LNCAP (cell line): ENCODE measurements around the gene SOX14.

Experiments
- TF ChIP-seq, protein P1 (sequence below): fragments of 450-650 bp; IDR thresholded peaks from 2 replicates; pipeline ENCODE4 v1.5.1; 2017; ENCODE audit warnings: mild to moderate bottlenecking

The SOX14 gene

DNA sequence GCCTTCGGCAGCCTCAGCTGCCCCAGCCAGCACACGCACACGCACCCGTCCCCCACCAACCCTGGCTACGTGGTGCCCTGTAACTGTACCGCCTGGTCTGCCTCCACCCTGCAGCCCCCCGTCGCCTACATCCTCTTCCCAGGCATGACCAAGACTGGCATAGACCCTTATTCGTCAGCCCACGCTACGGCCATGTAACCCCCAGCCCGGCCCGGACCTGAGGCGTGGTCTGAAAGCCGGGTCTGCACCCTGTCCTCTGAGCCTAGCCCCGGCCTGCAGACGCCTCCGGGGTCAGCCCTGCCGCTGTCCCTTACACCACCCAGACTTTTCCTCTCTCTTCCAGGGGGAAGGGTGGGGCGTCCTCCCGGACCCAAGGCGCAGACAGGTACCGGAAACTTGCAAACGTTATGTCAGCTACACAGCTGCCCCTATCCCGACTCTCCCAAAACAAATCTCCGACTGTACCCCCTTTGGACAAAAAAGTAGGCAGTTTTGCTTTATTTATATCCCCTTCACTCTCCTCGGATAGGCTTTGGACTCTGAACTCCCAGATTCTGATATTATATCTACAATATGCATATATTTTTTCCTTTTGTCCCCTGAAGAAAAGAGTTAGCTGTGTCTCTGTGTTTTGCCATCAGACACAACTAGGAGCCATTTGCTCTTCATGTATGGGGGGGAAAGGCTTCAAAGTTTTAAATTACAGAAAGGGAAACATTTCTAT is 1.4 kb downstream of the SOX14 start:
- TF ChIP-seq, protein P1, sequence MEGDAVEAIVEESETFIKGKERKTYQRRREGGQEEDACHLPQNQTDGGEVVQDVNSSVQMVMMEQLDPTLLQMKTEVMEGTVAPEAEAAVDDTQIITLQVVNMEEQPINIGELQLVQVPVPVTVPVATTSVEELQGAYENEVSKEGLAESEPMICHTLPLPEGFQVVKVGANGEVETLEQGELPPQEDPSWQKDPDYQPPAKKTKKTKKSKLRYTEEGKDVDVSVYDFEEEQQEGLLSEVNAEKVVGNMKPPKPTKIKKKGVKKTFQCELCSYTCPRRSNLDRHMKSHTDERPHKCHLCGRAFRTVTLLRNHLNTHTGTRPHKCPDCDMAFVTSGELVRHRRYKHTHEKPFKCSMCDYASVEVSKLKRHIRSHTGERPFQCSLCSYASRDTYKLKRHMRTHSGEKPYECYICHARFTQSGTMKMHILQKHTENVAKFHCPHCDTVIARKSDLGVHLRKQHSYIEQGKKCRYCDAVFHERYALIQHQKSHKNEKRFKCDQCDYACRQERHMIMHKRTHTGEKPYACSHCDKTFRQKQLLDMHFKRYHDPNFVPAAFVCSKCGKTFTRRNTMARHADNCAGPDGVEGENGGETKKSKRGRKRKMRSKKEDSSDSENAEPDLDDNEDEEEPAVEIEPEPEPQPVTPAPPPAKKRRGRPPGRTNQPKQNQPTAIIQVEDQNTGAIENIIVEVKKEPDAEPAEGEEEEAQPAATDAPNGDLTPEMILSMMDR, result no peak

DNA sequence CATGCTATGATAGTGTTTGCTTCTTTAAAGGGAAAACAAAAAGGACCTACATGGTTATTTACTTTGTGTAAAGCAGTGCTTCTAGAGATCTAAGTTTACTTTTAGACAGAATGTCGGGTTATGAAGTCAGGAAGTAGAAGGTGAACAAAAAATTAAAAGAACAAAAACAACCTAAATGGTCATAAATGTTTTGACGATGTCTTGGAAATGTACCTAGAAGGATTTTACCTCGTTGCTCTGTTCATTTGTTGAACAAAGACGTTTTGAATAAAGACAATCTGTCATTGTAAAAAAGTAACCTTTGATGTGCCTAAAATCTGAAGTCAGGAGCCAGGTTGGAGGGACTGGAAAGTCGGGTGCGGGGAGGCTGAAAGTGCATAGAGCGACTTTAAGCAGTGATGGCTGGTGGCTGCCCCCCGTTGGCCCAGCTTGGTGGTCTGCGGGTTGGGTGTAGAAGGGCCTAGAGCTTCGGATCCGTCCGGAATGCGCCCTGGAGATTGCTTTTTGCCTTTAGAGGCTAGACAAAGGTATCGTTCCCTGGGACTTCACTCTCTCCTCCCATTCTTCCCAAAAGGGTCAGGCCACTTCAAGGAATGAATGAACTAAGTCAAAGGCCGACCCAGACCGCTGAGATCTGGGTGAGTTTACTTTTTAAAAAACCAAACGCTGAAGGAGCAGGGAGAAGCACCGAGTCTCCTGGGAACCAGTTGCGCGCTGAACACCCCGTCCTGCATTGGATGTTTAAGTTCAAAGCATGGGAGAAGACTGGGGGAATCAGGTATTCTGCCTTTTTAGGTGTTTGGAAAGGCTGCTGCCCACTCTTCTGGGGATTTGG is 2.1 kb downstream of the SOX14 start:
- TF ChIP-seq, protein P1, result no peak

DNA sequence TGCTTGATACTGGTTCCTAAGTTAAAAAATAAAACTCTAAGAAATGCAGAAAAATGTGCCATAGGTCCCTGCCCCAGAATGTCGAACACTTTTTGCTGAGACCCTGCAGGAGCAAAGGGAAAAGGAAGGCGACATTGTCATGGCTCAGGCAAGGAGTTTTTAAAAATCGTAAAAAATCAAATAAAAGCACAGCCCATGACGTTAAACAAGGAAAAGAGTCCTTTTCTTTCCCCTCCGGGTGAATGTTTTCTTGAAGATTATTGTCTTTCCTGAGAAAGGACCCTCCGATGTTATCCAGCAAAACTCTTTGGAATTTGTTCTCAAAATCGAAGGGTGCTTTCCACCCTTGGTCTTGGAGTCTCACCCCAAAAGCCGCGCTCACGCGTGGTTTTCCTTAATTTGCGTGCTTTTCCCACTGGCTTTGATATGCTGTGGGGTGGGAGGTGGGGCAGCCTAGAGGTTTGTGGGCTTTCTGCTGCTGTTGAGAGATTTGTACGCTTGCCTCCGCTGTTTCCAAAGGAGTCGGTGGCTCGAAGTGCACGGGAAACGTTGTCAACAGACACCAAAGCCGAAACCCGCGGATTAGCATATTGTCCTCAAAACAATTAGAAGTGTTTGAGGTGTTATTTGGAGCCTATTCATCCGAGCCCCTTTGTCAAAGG is 2.9 kb downstream of the SOX14 start:
- TF ChIP-seq, protein P1, result no peak

DNA sequence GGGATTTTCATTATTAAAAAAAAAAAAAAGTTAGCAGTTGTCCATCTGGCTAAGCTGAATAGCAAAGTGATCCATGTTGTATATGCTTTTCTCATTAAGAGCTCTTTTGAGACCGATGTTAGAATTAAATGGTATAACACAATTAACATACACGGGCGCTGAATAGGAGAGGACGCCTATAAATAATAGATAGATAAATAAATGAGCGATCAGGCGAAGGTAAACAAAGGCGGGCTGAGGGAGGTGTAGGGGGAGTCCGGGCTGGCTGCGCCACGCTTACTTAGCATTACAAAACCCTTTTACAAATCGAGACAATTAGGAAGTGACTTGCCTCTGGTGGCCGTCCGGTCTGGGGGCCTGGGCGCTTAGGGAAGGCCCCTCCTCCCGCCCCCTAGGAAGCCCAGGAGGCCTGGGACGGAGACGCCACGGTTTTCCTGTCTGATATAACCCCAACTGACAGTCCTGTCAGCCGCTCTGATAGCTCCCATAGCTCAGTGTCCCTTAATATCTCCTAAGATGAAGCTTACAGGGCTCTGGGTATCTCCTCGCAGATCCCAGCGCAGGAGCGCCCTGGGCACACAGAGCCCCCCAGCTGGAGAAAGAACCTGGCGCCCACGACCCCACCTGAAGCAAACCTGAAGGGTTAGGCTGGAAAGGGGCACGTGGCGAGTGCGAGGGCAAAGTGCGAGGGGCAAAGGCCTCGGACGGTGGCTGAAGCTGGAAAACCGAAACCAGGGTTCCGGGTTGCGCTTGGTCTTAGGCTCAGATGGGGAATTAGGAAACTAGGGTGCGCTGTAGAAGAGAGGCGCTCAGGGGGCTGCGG is 3.6 kb downstream of the SOX14 start:
- TF ChIP-seq, protein P1, result no peak

DNA sequence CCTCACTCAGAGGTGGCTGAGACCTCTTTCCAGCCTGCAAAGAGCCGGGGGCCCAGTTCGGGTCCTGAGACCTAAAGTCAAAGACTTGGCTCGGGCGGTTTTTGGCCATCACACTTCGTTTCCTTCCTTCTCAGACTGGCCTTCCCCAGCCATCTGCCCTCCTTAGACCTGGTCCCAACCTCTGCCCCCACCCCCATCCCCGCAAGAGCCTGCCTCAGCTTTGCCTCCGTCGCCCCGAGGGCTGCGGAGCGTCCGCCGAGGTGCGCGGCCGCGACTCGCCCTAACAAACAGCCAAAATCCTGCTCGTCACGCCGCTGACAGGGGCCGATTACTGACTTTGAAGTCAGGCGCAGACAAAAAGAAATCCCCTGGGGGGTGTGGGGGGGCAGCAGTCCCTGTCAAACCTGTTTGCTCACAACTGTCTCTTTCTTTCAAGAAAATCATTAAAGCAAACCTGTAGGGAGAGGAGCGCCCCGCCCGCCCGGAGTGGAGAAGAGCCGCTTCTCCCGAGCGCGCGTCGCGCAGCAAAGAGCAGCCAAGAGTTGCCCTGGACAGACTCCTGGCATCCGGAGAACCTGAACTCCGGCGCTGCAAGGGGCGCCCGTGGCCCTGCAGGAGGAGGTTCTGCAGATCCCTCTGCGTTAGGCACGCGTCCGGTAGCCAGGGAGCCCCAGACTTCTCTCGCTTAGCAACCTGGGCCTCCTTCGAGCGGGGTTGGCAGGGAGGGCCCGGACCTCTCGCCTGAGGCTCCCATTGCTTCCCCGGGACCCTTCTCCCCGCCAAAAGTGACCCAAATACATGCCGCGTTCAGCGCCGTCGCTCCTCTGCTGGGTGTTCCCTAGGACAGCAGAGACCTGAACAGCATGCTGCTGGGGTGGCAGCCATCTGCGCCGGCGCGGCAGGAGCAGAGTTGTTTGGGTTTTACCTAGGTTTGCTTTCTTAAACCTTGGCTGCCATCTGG is 4.5 kb downstream of the SOX14 start:
- TF ChIP-seq, protein P1, result no peak

DNA sequence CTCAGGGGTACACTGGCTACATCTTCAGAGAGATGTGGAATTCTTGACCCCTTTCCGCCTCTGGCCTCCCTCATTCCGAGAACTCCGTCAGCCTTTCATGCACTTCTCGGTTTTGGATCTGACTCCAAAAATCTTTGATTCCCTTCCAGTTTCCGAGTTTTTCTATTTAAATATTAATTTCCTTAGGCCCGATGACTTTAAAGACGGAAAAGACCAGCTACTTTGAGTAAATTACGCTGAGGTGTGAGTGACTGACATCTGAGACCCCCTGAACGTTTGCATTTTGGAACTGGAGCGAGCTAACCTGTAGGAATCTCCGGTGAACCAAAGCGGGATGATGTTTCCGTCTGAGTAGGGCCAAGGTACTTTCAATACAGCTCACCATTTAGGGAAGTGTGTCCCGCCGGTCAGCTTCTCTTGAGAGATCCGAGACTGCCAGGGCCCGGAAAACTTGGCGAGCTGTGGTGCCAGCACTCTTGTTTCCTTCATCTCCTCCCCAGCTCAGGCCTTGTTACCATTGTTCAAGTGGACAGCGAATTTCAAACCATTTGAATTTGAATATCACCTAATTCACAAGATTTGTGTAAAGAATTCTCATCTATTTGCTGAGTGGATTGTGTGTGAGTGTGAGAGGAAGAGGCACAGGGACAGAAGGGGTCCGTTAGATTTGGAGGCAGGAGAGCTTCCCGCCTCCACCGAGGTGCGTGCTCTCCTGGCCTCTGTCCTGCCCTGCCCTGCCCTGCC is 5.4 kb downstream of the SOX14 start:
- TF ChIP-seq, protein P1, result no peak
